Uterus (tissue), 2 donors: ENCODE data around the gene NUPR1.

Experiments
- POLR2A ChIP-seq, 2 donors: fragments of 450-650 bp; IDR thresholded peaks; one replicate each; pipeline ENCODE4 v1.6.1; 2016; ENCODE audit warnings: antibody characterized with exemption in 2 of 2, mild to moderate bottlenecking in 1 of 2, moderate library complexity in 1 of 2
- TF ChIP-seq, protein P1 (sequence below), 4 experiments: fragments of 200-600 bp in 2 of 4; fragments of 450-650 bp in 2 of 4; sonication (generic) in 2 of 4; IDR thresholded peaks; one replicate each; pipeline ENCODE4 v1.5.1; 2016 to 2019; ENCODE audit warnings: antibody characterized with exemption in 4 of 4, mild to moderate bottlenecking in 2 of 4, moderate library complexity in 1 of 4

- TF ChIP-seq, protein P1, sequence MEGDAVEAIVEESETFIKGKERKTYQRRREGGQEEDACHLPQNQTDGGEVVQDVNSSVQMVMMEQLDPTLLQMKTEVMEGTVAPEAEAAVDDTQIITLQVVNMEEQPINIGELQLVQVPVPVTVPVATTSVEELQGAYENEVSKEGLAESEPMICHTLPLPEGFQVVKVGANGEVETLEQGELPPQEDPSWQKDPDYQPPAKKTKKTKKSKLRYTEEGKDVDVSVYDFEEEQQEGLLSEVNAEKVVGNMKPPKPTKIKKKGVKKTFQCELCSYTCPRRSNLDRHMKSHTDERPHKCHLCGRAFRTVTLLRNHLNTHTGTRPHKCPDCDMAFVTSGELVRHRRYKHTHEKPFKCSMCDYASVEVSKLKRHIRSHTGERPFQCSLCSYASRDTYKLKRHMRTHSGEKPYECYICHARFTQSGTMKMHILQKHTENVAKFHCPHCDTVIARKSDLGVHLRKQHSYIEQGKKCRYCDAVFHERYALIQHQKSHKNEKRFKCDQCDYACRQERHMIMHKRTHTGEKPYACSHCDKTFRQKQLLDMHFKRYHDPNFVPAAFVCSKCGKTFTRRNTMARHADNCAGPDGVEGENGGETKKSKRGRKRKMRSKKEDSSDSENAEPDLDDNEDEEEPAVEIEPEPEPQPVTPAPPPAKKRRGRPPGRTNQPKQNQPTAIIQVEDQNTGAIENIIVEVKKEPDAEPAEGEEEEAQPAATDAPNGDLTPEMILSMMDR (IDR thresholded peaks at IDR 0.05) = no peak
- TF ChIP-seq POLR2A (IDR thresholded peaks at IDR 0.05) = no peak
Observed at GRCh38 chr16:28573738-28574718, 35.3 kb upstream of the NUPR1 start.
